GM03348 (cell line): ENCODE results near the gene CEACAM6.
"Not testable (repeated sequence)": the region's sequence is repeated elsewhere in the genome, so short reads cannot be mapped to it uniquely, and the experiment has no call there.

Experiments used
- DNase-seq: peaks from one replicate; pipeline ENCODE4 v3.0.0; 2012; ENCODE audit warnings: low spot score

The CEACAM6 gene

DNA sequence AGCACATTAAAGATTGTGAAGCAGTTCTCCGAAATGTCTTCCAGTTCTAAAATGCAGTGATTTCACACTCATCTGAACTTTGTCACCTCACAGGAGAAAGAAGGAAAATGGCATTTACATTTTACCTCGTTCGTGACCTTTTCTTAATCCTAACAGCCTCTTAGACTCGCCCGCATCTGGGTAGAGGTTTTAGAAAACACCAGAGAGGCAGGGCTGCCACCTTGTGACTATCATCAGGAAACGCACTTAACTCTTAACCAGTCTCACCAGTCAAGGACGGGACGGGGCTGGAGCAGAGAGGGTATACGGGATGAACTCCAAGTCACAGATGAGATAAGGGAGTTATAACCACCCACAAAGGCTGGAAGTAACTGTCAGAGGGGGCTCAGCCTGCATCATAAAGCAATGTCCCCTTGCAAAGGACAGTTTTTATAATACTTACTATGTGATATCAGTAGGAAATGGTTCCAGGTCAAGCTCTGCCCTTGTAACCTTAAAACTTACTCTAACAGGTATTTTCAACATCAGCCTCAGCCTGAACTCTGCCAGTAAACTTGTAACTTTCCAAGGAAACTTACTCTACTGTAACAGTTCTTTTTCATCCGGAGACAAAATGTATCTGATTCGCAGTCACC lies 8.6 kb upstream of the CEACAM6 start:
- peak; percentile 64 for DNase-seq

DNA sequence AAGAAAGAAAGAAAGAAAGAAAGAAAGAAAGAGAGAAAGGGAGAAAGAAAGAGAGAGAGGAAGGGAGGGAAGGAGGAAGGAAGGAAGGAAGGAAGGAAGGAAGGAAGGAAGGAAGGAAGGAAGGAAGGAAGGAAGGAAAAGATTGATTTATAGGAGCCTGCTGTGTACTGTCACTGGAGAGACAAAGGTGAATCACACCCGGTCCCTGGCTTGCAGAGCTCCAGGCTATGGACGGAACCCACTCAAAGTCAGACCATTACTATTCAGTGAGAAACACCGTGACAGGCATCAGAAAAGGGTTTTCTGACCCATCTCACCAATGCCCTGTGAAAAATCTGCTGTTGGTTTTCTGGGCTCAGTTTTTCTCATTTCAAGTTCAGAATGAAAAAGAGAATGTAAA lies 7.3 kb upstream of the CEACAM6 start:
- no peak for DNase-seq

DNA sequence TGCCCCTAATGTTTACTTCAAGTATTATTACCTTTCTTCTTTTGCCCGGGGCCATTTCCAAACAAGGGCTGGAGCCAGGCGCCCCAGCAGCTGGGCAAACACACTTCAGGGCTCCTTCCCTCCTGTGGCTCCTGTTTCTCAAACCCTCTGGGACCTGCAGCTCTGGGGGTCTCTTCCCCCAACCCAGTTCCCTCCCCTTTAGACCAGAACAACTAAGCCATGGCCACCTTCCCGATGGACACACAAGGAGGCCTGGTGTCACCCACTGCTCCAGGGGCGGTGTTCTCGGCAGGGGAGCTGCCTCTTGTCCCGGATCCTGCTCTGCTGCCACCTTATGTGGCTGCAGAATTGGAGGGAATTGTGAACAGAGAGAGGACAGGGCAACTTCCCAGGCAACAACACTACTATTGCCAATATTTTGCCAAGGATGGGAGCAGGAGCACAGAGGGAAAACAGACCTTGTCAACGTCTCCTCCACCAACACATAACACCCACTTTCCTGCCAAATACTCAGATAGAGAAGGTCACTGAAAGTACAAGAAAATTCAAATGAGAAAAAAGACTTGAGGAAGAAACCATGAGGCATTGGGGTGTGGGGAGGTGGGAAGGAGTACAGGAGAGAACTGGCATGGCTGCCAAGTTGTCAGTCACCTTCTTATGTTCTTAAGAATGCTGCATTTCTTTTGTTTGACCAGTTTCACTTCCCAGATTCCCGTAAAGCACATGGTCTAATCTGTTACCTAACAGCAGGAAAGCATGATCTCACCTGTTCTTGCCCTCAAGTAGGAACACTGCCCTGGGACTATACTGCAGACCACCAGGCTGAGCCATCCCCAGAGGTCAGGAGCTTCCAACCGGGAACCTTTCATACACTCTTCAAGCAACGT lies 4.8 kb upstream of the CEACAM6 start:
- not testable (repeated sequence) for DNase-seq

DNA sequence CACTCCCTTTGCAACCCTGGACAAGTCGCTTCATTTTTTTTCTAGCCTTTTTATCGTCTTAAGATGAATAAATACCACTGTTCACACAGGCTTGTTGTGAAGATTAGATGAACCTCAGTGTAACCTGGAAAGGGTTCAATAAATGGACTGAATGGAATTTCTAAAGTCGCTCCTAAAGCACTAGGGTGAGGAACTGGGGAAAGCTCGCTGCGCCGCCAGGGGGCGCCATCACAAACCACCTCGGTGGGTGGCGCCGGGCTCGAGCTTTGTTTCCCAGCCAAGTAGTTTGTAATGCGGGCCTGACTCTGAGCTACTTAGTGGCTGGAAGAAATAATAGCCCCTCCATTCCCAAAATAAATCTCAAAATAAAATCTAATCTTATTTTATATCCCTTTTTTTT lies 2.2 kb upstream of the CEACAM6 start:
- DNase-seq, result peak; percentile 50

DNA sequence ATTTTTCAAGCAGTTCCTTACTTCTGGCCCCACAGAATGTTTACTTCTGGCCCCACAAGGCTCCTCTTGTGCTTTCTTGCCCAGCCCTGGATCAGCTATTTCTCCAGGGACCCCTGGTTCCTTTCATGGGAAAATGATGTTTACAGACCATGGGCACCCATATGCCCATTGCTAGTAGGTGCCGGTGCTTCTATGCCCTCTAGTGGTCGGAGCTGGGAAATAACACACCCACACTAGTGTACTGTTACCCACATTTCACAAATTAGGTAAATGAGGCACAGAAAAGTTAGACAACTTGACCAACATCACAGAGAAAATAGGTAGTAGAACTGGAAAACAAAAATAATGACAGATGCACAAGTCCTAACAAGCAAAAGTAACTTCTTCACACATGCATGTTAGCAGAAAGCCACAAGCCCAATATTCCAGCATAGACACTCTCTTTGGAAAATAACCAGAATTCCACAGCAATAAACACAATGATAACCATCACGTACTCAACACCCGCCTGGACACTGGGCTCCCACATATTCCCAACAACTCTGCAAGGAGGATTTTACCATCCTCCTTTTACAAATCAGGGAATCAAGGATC lies 1.3 kb upstream of the CEACAM6 start:
- DNase-seq, result peak; percentile 33

DNA sequence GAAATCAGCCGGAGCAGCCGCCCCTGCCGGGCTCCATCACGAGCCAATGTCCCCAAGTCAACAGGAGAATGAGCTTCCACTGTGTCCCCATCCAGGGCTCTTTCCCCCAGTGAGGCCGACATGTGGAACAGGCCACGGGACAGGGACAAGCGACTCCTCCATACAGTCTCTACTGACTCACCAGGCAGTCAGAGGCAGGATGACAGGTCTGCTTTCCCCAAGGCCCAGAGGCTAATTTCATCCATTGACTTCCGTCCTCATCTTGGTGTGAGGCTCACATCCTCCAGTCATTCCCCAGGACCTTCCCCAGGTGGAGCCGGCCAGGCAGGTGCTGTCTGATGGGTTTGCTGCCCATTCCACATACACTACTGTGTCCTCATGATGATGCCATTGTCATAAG lies 3.5 kb downstream of the CEACAM6 start:
- DNase-seq, result no peak

DNA sequence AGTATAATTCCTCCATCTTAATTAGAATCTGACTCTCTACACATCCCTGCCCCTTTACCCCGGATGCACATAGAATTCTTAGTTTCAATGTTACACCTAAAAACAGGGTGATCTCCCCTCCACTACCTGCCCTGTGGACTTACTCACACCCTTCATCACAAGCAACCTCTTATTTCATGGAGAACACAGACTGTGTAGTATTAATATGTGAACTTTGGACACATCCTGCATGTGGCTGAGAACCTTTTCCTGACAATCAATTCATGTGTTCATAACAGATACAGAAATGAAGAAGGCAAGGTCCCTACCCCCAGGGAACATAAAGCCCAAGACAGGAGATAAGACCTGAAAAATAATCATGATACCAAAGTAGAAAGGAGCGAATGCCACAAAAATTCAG lies 11.8 kb downstream of the CEACAM6 start:
- no peak for DNase-seq

DNA sequence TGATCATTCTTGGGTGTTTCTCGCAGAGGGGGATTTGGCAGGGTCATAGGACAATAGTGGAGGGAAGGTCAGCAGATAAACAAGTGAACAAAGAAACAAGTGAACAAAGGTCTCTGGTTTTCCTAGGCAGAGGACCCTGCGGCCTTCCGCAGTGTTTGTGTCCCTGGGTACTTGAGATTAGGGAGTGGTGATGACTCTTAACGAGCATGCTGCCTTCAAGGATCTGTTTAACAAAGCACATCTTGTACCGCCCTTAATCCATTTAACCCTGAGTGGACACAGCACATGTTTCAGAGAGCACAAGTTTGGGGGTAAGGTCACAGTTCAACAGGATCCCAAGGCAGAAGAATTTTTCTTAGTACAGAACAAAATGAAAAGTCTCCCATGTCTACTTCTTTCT lies 12.8 kb downstream of the CEACAM6 start:
- not testable (repeated sequence) for DNase-seq

DNA sequence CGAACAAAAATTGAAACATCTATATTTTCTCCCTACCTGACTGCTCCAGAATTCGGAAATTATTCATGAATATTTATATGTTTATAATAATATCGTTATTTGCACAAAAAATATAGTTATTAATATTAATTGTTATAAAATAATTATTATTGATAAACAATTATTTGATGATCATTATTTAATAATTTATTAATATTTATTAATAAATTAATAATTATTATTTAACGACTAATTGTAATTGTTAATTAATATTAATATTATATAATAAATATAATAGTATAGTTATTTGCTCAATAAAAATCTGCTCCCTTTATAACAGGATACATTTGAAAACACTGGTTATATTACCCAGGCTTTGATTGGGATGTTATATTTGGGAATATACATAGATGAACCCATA lies 14.3 kb downstream of the CEACAM6 start:
- DNase-seq, result no peak

DNA sequence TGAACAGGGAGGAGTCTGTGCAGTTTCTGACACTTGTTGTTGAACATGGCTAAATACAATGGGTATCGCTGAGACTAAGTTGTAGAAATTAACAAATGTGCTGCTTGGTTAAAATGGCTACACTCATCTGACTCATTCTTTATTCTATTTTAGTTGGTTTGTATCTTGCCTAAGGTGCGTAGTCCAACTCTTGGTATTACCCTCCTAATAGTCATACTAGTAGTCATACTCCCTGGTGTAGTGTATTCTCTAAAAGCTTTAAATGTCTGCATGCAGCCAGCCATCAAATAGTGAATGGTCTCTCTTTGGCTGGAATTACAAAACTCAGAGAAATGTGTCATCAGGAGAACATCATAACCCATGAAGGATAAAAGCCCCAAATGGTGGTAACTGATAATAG lies 16.1 kb downstream of the CEACAM6 start:
- no peak for DNase-seq

DNA sequence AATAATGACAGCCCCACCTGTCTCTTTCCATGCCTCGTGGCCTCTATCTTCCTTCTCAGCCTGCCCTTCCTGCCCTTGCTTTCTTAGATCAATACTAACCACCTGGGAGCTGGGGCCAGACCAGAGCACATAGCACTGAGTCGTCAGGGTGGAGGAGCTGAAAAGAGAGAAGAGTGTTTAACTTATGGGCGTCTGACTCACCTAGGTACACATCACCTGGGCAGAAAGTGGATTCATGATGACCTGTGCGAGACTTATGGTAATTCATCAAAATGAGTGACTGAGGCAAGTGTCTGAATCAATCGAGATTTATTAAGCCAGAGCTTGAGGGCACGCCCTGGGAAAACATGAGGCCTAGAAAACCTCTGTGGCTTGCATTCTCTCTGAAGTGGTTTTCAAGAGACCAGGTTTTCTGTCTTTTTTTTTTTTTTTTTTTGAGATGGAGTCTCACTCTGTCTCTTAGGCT lies 19.2 kb downstream of the CEACAM6 start:
- DNase-seq, result no peak

DNA sequence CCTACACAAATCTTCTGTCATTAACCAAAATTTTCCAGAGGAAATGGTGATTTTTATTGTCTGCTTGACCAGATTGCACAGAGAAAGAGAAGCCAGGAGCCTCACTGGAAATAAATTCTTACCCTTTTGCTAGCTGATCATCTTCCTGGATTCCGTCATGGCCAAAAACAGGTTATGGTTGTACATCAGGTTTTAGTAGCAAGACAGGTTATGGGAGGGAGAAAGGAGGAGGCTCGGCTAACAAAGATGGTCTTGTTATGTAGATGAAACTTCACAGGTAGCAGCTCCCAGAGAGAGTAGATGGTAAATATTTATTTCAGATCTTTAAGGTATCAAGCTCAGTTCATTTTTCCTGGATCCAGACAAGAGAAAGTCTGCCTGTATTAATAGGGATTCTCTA lies 21.4 kb downstream of the CEACAM6 start:
- no peak for DNase-seq

DNA sequence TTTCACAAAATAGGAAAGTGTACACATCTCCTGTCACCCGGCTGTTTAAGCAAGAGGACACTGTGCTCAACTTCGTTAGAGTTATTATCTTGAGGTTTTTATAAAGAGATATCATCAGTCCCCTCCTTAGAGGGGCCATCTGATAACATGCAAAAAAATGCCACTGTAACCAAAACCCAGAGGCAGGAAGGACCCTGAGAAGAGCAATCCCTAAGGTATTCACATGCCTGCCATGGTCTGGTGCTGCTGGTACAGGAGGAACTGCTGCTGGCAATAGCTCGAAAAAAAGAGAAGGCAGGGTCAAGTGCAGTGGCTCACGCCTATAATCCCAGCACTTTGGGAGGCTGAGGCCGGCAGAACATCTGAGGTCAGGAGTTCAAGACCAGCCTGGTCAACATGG lies 28.3 kb downstream of the CEACAM6 start:
- no peak for DNase-seq

DNA sequence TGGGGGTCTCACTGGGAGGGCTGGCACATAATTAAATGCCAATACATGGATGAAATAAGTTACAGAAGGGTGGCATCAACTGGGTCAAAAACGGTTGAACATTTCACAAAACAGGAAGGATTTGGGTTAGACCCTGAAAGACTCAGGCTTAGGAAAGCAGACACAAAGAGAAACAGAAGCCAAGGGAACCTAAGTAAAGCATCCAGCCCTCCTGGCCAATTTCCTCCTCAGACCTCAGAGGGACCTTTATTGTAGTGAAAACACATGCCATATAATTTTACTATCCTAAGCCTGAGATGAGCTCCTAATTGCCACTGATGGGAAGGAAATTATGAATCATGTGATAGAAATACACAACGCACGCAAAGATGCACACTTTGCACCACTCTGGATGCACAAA lies 29.0 kb downstream of the CEACAM6 start:
- no peak for DNase-seq

DNA sequence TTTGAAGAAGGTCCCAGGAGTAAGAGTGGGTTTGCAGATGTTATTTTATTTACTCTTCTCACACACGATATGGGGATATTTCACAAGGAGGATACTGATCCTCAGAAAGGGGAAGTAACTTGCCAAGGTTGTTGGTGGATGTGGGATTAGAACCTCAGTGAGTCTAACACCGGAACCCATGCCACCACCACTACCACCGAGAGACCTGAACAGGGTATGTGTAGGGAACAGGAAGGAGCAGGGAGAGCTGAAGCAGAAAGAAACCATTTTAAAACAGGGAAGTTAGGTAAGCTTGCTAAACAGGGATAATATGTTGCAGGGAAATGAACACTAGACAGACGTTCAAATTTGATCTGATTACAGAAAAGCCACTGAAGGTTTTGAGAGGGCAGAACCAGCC lies 29.4 kb downstream of the CEACAM6 start:
- DNase-seq, result no peak

DNA sequence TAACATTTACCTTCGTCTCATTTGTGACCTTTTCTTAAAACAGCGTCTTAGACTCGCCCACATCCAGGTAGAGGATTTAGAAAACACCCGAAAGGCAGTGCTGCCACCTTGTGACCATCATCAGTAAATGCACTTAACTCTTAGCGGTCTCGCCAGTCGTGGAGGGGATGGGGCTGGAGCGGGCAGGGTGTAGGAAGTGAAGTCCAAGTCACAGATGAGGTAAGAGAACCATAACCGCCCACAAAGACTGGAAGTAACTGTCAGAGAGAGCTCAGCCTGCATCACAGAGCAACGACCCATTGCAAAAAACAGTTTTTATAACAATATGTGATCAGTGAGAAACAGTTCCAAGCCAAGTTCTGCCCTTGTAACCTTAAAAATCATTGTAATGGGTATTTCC lies 30.3 kb downstream of the CEACAM6 start:
- peak; percentile 78 for DNase-seq

DNA sequence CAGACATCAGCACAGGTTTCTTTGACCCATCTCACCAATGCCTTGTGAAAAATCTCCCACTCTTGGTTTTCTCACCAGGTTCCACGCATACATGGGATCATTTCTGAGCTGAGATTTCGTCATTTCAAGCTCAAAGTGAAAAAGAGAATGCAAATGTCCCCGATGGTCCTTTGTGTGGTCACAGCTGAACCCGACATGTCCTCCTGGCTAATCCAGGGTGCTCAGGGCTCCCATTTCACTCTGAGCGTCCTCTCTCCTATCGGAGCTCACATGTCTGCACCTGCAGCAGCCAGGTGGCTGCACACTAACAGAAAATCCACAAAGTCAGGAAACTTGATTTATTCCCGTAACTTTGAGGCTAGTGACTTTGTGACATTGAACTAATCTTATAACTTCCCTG lies 31.7 kb downstream of the CEACAM6 start:
- DNase-seq, result no peak

DNA sequence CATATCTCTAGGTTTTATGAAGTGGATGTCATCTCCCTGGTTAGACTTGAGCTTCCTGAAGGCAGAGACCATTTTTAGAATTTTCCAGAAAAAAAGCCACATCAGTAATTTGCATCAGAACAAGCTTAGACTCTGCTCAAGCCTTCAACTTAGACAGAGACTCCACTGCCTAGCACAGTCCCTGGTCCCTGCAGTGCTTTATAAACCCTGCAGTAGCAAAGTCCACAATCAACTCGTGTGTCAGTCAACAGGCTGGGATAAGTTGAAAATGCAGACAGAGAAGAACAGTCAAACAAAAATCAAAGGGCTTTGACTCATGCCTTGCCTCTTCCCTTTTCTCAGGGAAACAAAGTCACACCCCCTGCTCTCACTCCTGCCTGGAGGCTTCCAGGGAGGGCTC lies 33.2 kb downstream of the CEACAM6 start:
- not testable (repeated sequence) for DNase-seq

DNA sequence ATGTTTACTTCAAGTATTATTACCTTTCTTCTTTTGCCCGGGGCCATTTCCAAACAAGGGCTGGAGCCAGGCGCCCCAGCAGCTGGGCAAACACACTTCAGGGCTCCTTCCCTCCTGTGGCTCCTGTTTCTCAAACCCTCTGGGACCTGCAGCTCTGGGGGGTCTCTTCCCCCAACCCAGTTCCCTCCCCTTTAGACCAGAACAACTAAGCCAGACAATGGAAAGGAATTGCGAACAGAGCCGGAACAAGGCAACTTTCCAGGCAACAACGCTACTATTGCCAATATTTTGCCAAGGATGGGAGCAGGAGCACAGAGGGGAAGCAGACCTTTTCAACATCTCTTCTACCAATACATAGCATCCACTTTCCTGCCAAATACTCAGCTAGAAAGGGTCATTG lies 33.7 kb downstream of the CEACAM6 start:
- DNase-seq, result not testable (repeated sequence)

DNA sequence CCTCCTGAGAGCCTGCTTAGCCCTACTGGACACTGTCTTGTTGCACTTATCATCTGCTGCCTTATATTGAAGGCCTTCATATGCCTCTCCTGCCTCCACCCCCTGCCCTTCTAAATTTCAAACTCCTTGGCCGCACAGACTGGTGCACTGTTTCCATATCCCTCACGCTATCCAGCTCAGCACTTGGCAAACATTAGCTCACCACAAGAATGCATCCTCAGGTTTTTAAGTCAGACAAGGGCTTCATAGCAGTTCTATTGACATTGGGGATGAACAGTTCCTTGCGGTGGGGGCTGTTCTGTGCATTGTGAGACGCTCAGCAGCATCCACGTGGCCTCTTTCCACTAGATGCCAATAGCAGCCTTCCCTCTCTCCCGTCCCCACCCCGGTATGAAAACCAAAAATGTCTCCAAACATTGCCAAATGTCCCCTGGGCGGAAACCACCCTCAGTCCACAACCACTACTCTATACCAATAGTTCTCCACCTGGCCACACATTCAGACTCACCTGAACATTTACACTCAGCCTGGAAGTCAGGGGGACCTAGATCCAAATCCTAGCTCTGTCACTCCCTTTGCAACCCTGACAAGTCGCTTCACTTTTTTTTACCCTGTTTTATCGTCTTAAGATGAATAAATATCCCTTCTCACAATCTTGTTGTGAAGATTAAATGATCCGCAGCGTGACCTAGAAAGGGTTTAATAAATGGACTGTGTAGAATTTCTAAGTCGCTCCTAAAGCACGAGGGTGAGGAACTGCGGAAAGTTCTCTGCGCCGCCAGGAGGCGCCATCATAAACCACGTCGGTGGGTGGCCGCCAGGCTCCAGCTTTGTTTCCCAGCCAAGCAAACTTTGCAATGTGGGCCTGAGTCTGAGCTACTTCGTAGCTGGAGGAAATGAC lies 37.4 kb downstream of the CEACAM6 start:
- DNase-seq, result peak; percentile 59

DNA sequence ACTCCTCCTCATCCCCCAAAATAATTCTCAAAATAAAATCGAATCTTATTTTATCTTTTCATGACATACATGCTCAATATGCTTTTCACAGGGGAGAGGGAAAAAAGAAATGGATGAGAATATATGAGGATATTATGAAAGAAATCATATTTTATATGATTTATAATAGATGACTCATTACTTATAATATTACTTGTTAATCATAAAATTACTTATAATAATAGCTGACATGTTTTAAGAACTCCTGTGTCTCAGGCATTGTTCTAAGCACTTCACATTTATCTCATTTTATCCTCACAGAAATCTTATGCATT lies 38.0 kb downstream of the CEACAM6 start:
- DNase-seq, result no peak

DNA sequence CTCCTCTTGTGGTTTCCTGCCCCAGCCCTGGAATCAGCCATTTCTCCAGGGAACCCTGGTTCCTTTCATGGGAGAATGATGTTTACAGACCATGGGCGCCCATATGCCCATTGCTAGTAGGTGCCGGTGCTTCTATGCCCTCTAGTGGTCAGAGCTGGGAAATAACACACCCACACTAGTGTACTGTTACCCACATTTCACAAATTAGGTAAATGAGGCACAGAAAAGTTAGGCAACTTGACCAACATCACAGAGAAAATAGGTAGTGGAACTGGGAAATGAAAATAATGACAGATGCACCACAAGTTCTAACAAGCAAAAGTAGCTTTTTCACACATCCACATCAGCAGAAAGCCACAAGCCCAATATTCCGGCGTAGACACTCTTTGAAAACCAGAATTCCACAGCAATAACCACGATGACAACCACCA lies 39.7 kb downstream of the CEACAM6 start:
- peak; percentile 37 for DNase-seq
